LHCN-M2 (cell line): ENCODE results near the gene ZNF22. TPM values are rescaled to one million over a fixed set of nuclear protein-coding genes. Genes with fewer than 3 reads are reported as not detected.

Source experiments
- DNase-seq: peaks from one replicate; pipeline ENCODE4 v3.0.0-alpha.2; 2012; ENCODE audit warnings: low read depth
- total RNA-seq: library from RNA; depleted of rRNA; stranded (reverse); fragments of >200 nt; gene quantifications from 2 replicates; pipeline ENCODE4 v1.2.3, GENCODE V29; 2014

Gene ZNF22
- total RNA-seq, 1 experiment from 2014 or later, result 23.5 TPM

DNA sequence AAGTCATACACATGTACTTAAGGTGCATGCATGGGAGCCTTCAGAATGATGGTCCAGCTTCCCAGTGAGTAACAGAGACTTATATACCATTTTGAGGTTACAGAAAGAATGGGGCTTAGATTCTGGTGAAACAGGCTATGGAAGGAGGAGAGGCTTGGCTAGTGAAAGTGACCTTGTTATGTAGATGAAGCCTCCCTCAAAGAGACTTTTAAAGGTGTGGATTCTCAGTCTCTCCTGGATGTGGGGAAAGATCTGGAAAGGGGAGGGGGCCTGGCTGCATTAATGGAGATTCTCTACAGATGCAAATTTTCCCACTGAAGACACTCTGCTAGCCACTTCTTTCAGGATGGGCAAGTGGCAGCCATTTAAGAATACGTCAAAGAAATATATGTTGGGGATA, 35.6 kb upstream of the ZNF22 start:
- DNase-seq, result no peak

DNA sequence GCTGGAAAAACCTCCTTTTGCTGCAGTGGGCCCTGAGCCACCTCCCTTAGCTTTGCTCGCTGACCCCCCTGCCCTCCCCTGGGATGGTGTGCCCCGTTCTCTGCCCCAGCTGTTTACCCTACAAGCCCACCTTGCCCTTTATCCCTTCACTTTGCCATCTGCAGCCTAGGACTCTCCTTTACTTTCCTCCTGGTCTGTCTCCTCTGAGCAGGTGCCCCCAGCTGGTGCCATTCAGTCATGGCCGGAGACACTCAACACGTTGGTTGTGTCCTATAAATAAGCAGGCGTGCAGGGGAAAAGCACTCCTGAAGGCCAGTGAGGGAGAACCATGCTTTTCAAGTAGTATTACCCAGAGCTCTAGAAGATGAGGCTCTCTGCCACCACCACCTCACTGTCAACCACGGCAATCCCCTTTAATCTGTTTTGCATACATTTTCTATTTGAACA, 35.0 kb upstream of the ZNF22 start:
- no peak for DNase-seq

DNA sequence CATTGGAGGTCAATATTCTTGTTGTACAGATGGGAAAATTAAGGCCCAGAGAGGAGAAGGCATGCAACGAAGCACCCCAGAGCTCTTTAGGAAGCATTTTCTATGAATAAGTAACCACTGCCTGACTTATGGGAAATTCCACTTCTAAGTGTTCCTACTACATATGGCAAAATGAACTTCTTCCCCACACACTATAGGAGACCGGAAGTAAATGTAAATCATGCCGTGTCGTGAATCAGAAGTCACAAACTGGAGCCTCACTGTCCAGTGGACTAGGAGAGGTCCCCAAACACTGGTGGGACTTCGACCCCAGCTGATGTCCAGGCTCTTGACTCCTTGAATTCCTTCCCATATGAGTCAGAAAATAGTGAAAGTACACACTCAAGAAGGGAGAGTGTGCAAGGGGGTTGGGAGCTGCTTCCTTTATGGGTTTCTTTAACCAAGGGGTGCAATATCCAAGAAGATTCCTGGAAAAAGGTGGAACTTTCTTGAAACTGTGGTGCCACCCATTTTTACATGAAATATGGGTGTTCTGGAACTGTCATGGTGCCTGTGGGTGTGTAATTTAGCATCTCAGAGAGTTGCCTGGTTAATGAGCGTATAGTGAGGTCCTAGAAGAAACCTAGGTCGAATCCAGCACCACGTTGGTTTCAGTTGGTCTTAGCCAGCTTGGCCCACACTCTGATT, 34.5 kb upstream of the ZNF22 start:
- DNase-seq, result no peak

DNA sequence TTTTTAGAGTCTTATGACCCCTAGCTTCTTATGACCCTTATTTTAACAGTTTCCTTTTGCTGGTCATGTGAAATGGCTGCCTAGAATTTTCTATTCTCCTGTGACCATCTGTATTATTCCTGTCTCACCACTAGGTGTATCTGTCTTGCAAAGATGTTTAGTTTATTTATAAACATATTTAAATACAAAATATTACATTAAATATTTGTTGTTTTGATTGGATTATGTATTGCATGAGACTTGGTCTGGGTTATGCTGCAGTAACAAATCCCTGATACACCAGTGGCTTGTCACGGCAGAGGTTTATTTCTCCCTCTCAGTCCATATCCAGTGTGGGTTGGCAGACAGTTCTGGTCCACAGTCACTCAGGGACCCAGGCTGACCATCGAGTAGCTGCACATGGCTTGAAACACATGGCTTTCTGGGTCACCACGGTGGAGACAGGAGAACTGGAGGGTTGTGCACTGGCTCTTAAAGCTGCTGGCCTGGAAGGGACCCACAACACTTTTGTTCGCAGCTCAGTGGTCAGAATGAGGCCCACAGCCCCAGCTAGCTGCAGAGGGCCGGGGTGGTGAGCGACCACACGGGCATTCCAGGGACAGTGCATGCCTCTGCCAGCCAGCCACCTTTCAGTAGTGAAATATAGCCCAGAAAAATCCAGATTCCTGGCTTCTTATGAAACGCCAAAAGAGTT, 33.8 kb upstream of the ZNF22 start:
- DNase-seq, result no peak

DNA sequence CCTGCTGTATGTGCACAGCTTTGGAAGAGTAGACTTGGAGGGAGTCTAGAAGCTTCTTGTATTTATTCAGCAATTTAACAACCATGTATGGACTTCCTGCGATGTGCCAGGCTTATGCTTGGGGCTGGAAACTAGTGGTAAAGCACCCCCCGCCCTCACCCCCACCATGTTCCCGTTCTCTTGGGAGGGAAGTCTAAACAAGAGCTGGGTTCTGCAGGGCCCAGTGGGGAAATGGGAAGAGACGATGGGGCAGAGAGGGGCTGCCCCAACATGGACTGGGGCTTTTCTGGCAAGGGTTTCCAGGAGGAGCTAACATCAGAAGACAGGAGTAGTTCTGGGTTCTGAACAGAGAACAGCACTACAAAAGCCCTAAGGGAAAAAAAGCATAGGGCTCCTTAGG, 33.1 kb upstream of the ZNF22 start:
- DNase-seq, result no peak

DNA sequence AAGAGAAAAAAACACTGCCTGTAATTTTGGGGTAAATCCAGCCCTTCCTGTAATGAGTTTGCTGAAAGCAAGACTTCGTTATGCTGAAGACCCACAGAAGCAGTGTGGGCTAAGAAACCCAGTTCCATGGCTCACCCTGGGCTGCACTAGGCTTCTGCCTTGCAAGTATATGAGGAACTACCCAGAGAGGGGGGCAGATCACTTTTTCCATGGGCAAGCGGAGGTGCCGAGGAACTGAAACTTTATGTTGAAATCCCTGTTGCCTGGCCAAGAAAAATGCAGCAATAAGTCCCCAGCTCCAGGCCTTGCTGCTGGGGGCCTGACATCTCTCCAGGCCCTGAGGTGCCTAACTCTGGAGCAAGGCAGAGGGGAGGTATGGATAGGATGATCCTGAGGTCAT, 32.6 kb upstream of the ZNF22 start:
- no peak for DNase-seq

DNA sequence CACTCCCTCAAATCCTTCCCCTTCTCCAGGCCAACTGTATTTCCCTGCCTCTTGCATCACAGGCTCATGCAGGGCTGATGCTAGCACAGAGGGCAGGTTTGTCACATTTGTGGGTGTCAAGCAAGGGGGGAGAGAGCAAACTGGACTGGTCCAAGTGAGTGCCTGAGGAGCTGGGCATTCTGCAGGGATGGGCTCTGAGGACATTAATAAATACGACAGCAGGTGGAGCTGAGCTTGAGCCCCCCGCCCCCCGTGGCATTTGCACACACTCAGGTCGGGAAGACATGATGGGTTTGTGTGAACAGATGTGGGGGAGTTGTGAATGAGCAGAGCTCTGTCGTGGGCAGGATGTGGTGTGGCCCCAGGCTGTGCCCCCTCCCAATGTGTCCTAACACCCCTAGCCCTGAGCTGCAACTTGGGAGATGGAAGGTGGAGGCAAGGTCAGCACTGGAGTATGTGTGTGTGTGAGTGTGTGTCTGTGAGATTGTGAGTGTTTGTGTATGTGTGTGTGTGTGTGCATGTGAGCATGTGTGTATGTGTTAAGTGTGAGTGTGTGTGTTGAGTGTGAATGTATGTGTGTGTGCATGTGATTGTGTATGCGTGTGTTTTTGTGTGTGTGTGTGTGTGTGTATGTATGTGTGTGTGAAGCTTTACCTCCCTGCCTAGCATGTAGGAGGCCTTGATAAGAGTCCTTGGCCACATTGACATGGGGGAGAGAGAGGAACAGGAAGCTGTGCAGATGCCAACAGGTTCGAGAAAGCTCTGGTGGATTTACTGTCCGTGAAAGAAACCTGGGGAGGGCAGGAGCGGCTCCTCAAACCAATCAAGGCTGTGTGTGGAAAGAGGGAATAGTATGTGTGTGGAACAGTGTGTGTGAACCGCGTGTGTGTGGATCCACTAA, 32.0 kb upstream of the ZNF22 start:
- DNase-seq, result no peak

DNA sequence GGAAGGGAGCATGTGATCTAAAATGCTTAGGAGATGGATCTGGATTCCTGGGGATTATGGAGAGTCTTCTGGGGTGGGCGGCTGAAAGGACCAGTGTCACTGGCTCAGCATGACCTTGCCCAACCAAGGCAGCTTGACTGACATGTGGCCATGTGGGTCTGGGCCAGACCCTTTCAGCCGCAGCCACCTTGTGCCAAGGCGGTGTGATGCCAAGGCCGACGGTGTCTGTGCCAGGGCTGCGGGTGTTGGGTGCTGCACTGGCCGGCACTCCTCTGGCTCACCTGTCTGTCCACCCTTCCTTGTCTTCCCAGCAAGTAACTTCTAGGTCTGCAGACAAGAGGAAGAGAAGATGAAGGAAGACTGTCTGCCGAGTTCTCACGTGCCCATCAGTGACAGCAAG, 30.9 kb upstream of the ZNF22 start:
- no peak for DNase-seq

DNA sequence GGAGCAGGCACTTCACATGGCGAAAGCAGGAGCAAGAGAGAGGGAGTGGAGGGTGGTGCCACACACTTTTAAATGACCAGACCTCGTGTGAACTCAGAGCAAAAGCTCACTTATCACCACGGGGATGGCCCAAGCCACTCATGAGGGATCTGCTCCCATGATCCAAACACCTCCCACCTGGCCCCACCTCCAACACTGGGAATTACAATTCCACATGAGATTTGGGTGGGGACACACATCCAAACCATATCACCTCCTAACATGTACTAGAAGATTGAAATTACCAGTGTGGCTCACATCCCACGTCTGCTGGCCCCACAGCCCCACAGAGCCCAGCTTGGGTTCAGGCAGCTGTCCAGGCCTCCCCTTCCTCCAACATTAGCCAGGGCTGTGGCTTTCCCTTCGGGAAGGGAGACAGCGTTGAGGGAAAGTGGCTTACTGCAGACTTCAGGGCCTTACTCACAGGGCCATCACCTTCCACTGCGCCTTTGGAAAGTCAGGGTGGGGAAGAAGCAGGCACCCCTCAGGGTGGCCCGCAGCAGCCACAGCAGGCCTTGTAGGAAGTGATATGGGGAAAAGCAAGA, 29.8 kb upstream of the ZNF22 start:
- DNase-seq, result no peak

DNA sequence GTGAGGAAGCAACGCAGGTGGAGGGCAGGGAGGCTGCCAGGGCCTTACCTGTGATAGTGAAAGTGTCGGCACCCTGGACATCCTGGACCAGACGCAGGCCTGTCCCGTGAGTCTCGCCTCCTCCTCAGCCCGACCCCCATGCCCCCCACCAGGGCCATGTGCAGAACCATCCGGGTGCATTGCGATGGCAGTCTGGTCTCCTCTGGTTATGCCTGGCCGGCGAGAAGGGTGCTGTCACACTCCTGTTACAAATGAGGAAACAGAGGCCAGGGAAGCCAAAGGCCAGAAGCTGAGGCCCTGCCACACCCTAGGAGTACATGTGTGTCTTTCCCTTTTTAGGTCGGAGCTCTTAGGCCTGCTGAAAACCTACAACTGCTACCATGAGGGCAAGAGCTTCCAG, 29.3 kb upstream of the ZNF22 start:
- DNase-seq, result no peak

DNA sequence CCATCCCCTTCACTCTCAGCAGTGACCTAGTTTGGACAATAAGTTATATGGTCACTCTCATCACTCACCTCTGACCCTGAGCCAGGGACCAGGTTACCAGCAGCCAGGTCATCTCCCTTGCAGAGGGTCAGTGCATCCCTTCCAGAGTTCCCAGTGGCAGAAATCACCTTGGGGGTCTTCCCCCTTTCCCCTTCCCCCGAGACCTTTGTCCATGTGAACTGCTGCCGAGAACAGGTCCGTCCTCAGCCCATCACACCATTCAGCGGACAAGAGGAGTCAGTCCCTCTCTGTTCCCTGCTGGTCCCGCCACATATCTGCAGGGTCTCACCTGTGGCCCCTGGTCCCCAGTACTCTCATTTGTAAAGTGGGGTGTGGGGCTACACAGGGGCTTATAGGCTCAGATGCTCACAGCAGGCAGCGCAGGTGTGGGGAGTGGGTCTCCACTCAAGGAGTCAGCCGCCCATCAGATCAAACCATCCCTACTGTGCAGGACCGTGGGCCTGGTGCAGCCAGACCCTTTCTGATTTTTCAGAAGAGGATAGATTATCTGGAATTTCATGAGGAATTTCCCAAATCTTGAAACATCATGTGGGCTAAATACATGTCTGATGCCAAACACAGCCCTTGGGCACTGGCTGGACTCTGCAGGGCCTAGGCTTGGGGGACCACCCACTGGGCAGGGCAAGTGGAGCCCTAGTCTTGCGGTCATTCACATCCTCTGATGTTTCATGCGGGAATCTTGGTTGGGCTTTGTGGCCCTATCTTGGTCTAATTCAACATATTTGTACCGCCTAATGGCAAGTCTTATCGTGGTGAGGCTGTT, 28.6 kb upstream of the ZNF22 start:
- DNase-seq, result no peak

DNA sequence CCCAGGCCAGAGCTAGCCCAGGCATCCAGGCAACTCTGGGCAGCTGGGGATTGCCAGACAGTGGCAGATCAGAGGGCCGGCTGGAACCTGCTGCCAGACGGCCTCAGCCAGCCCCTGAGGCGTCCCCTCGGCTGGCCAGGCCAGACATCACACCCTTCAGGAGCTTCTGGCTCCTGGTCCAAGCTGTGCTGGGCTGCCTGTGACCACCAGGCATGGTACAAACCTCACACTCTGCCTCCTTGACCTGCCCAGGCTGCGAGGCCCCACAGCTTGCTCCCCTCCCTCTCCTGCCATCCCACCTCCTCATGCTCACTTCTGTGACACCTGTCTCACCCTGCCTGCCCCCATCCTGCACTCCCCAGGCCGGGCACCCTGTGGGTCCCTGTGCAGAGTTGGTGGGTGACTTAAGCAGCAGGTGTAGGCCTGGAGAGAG, 27.8 kb upstream of the ZNF22 start:
- DNase-seq, result no peak

DNA sequence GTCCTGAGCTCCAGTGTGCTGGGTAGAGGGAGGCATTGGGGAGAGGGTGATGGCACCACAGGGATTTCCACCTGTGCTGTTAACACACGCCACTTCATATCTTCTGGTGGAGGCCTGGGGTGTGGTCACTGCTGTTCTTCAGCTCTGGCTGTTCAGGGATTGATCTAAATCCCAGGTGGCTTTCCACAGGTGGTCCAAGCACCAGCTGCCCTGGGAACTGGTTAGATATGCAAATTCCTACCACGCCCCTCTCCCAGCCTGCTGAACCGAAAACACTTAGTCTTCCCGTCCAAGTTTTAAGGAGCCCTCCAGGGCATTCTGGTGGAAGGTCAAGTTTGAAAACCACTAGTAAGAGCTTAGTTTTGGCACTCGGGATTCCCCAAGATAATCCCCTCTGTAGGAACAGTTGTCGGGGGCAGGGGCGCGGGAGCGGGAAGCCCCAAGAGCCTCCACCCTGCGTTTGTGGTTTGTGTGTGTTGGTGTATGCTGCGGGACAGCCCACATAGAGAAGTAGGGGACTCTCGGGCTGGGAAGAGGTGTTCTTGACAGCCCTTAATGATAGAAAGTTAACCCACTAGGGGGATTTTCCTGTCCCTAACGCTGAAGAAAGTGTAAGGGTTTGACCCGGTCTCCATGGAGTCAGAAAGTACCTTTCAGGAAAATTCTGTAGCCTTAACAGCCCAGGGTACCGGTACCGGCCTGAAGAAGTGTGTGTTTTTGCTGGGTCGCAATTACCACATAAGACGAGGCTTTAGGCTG, 27.2 kb upstream of the ZNF22 start:
- no peak for DNase-seq

DNA sequence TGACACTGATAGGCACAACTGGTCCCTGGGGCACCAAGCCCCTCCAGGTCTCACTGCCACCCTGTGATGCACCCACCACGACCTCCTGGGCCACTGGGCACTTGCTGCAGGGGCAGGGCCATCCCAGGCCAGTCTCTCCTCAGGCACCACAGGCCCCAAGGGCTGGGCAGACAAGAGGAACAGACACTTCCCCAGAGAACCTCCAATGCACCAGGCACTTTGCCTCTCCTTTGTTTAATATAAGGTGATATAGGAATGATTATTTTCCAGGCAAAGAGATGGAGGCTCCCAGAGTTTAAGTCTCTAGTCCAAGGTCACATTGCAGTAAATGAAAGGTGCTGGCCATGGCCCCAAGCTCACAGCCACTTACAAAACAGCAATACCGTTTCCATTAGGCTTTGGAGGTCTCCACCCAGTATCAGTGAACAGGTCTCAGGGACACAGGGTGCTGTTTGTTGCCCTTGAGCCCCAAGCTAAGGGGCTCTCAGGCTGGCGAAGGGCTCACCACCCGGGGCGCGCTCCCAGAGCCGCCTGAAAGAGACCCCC, 26.6 kb upstream of the ZNF22 start:
- no peak for DNase-seq

DNA sequence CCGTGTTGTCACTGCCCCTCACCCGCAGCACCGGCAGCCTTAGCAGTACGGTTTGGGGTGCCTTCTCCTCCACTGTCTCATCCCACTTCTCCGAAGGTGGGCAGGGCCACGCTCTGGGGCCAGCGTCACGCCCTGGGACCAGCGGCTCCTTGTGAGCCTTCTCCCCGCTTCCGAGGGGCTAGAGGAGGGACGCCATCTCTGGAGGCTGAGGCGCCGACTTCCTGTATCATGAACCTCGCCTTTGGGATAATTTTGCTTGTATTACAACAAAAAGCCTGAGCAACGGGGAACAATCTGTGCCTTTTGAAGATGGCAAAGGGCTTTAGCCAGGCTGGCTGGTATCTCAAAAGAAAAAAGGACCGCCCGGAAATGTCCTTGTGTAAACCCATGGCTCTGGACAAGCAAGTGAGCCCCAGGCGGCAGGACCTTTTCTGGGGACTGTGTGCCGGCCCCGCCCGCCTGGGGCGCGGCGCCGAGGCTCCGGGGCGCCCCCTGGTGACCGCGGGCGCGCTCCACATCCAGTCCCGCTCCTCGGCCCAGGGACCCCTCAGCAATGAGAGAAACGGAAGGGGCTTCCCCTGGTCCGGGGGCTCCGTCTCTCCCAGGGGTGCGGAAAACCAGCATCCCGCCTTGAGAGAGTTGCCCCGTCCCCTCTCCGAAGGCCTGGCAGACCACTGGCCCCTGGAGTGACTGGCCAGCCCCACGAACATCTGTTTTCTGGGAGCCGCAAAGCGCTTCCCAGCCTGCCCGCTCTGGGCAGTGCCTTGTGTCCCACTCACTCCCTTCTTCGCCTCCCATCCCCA, 25.9 kb upstream of the ZNF22 start:
- peak; percentile 63 for DNase-seq

DNA sequence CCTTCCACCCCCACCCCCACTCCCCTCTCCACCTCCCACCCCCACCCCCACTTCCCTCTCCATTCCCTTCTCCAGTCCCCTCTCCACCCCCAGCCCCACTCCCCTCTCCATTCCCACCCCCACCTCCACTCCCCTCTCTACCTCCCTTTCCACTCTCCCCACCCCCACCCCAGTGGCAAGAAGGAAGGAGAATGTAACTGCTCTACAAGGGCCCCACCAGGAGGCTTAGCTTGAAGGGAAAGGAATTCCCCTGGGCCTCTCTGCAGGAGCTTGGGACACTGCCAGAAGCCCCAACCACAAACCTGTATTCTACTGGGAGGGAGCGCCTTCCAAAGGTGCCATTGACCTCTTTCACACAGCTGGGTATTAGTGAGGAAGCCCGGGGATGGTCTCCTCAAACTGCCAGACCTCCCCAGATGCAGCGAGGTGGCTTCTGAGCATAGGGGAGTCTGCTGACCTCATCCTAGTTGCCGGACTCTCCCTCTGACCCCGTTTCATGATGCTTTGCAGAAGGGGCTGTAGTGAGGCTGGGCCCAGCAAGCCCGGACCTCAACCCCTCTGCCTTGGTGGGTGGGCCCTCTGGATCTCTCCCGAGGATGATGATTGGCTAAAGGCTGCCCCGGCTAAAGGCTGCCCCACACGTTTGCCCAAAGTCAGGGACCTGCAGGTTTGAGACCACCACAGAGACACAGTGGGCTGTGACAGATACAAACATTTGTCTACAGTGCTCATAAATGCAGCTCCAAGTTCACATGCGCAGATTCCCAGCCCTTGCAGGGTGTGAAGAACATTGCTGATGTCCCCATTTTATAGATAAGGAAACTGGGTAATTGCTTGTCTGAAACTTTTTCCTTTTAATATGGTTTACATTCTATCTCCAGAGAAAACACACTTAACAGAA, 25.0 kb upstream of the ZNF22 start:
- DNase-seq, result no peak

DNA sequence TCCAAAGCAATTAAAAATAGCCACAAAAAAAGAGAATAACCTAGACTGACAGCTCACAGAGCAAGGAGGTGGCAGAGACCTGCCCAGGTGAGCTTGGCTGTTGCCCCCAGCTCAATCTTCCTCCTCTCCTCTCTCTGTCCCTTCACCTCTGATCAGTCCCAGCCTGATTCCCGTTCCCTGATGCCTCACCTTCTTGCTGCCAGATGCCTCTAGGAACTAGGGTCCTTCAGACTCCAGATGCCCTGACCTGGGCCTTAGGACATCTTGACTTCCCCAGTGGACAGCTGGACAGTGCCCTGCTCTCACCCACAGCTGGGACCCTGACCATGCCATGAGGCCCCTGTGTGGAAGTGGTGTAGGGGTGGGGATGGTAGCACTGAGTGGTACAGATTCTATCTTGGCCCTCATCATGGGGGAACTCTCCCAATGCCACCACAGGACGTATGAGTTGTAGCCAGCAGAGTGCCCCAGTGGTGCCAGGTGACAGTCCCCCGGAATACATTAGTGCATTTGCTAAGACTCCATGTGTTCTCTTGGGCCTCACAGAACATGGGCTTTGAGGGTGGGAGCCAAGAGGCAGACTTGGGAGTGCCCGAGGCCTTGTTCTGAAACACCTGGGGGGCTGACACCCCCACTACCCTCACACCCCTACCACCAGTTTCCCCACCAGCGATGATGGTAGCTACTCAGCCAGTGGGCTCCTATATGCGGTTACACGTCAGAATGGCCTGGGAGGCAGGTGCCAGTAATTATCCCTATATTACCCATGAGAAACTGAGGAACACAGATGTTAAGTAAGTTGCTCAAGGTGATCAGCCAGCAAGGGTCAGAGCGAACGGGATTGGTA, 24.1 kb upstream of the ZNF22 start:
- no peak for DNase-seq
